OCI-LY7 (cell line): Measurements from ENCODE around the gene KCNQ2. TPM values are rescaled to one million over a fixed set of nuclear protein-coding genes. Genes with fewer than 3 reads are reported as not detected.

Source experiments
- BruUV-seq: library from RNA; stranded (reverse); fragments of 400-500 nt; replicated peaks from 2 replicates; lab custom pipeline; 2021; lab: Mats Ljungman, UMichigan
- CTCF ChIA-PET: fragments of 300-600 bp; sonication (Branson Sonifier 250); formaldehyde crosslinking; loops from one replicate; lab custom pipeline; 2022; ENCODE audit warnings: antibody characterized with exemption; ENCODE audit not compliant: unreplicated experiment; lab: Charles Lee
- POLR2A ChIA-PET: fragments of 300-600 bp; sonication (Branson Sonifier 250); formaldehyde crosslinking; loops from one replicate; lab custom pipeline; 2022; ENCODE audit warnings: antibody characterized with exemption; lab: Charles Lee
- DNase-seq: peaks from one replicate; pipeline ENCODE4 v3.0.0-alpha.2; 2015; ENCODE audit warnings: low spot score
- H2AFZ ChIP-seq: fragments of 200-600 bp; sonication (generic), shearing (Covaris generic); 2 replicates; pipeline ENCODE4 v1.6.1; 2014; ENCODE audit warnings: mild to moderate bottlenecking, antibody characterized with exemption, low read length, moderate library complexity
- H3K27ac ChIP-seq: fragments of 200-600 bp; sonication (generic); 2 replicates; pipeline ENCODE4 v1.5.1; 2014; ENCODE audit warnings: mixed run types, low read depth, mild to moderate bottlenecking, moderate library complexity, low read length, inconsistent platforms; ENCODE audit not compliant: poor library complexity, severe bottlenecking
- H3K36me3 ChIP-seq: fragments of 200-600 bp; sonication (generic); 2 replicates; pipeline ENCODE4 v1.6.1; 2014; ENCODE audit warnings: mild to moderate bottlenecking, antibody characterized with exemption, low read length, moderate library complexity, mixed read lengths; ENCODE audit not compliant: insufficient read depth
- H3K4me1 ChIP-seq: fragments of 200-600 bp; sonication (generic); 2 replicates; pipeline ENCODE4 v1.5.1; 2014; ENCODE audit warnings: mild to moderate bottlenecking, low read length; ENCODE audit not compliant: insufficient read depth, poor library complexity, severe bottlenecking
- H3K4me2 ChIP-seq: fragments of 200-600 bp; sonication (generic); 2 replicates; pipeline ENCODE4 v1.6.1; 2014; ENCODE audit warnings: mild to moderate bottlenecking, low read length
- H3K4me3 ChIP-seq: fragments of 200-600 bp; sonication (generic); 2 replicates; pipeline ENCODE4 v1.5.1; 2014; ENCODE audit warnings: mild to moderate bottlenecking, low read depth, low read length; ENCODE audit not compliant: poor library complexity, severe bottlenecking
- H3K79me2 ChIP-seq: fragments of 200-600 bp; sonication (generic); 2 replicates; pipeline ENCODE4 v1.6.1; 2016; ENCODE audit warnings: low read depth, mild to moderate bottlenecking, low read length, moderate library complexity, mixed read lengths; ENCODE audit not compliant: insufficient read depth
- H3K9me2 ChIP-seq: fragments of 200-600 bp; sonication (generic); 2 replicates; pipeline ENCODE4 v1.6.1; 2016; ENCODE audit warnings: mild to moderate bottlenecking, low read length, mixed read lengths; ENCODE audit not compliant: insufficient read depth
- H3K9me3 ChIP-seq: fragments of 200-600 bp; sonication (generic); 2 replicates; pipeline ENCODE4 v1.6.1; 2014; ENCODE audit warnings: mild to moderate bottlenecking, mixed run types, low read length, mixed read lengths
- H4K20me1 ChIP-seq: fragments of 200-600 bp; sonication (generic); 2 replicates; pipeline ENCODE4 v1.6.1; 2014; ENCODE audit warnings: mild to moderate bottlenecking, antibody characterized with exemption, low read length, moderate library complexity, mixed read lengths; ENCODE audit not compliant: insufficient read depth
- EZH2phosphoT487 ChIP-seq: fragments of 200-600 bp; sonication (generic); IDR thresholded peaks from 2 replicates; pipeline ENCODE4 v1.6.1; 2018; ENCODE audit warnings: low read depth, borderline replicate concordance, mild to moderate bottlenecking, mixed run types, antibody characterized with exemption, low read length, moderate library complexity, mixed read lengths
- intact Hi-C: fragments of 100-400 bp; cut with micrococcal nuclease; formaldehyde crosslinking; loops from one replicate; pipeline ENCODE4 v1.10.0; 2022; ENCODE audit not compliant: unreplicated experiment
- total RNA-seq, 2 experiments: library from RNA; depleted of rRNA in 1 of 2; stranded (reverse); fragments of >200 nt in 1 of 2; shearing (Covaris generic) in 1 of 2; gene quantifications; 2 replicates each; pipeline ENCODE4 v1.2.3, GENCODE V29; 2014 to 2022
- TF ChIP-seq, protein P1 (sequence below): fragments of 200-600 bp; sonication (generic); conservative IDR thresholded peaks from 2 replicates; pipeline ENCODE4 v1.5.1; 2014; ENCODE audit warnings: mild to moderate bottlenecking, antibody characterized with exemption, low read length, moderate library complexity, mixed read lengths

KCNQ2 gene
- total RNA-seq, 2 experiments from 2014 or later, result not detected

DNA sequence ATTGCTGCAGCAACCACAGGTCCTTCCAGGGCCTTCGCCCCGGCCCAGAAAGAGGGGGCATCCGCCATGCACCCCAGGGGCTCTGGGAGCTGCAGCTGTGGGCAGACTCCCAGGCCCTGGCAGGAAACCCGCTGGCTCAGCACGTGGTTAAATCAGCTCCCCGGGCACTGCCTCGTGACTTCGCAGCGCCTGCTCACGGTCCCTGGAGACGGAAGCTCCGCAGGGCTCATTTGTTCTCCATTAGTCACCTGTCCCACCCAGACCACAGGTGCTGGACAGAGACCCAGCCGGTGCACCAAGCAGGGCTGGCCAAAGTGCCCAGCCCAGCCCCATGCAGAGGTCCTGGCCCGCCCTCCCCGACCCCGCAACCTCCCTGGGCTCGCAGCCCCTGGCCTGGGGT is 14.7 kb downstream of the KCNQ2 start:
- no peaks in the 10 kb centered on the region for H3K79me2 ChIP-seq
- ChIA-PET POLR2A (no interaction called here), CTCF (no interaction called here)
- BruUV-seq, result no TSS peak
- no peak overlapping the region for H3K27ac ChIP-seq
- no peak overlapping the region for H3K4me3 ChIP-seq
- no peak overlapping the region for H3K4me2 ChIP-seq
- no peak for DNase-seq
- no peaks in the 10 kb centered on the region for H3K36me3 ChIP-seq
- no peaks in the 10 kb centered on the region for H3K4me1 ChIP-seq
- H3K9me2 ChIP-seq, result no peaks in the 10 kb centered on the region
- H4K20me1 ChIP-seq, result no peaks in the 10 kb centered on the region
- intact Hi-C loops, result no loop called here
- no peaks in the 10 kb centered on the region for H3K9me3 ChIP-seq
- no peak for TF ChIP-seq EZH2phosphoT487
- TF ChIP-seq, protein P1, sequence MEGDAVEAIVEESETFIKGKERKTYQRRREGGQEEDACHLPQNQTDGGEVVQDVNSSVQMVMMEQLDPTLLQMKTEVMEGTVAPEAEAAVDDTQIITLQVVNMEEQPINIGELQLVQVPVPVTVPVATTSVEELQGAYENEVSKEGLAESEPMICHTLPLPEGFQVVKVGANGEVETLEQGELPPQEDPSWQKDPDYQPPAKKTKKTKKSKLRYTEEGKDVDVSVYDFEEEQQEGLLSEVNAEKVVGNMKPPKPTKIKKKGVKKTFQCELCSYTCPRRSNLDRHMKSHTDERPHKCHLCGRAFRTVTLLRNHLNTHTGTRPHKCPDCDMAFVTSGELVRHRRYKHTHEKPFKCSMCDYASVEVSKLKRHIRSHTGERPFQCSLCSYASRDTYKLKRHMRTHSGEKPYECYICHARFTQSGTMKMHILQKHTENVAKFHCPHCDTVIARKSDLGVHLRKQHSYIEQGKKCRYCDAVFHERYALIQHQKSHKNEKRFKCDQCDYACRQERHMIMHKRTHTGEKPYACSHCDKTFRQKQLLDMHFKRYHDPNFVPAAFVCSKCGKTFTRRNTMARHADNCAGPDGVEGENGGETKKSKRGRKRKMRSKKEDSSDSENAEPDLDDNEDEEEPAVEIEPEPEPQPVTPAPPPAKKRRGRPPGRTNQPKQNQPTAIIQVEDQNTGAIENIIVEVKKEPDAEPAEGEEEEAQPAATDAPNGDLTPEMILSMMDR, result no peak
- no peak overlapping the region for H2AFZ ChIP-seq

DNA sequence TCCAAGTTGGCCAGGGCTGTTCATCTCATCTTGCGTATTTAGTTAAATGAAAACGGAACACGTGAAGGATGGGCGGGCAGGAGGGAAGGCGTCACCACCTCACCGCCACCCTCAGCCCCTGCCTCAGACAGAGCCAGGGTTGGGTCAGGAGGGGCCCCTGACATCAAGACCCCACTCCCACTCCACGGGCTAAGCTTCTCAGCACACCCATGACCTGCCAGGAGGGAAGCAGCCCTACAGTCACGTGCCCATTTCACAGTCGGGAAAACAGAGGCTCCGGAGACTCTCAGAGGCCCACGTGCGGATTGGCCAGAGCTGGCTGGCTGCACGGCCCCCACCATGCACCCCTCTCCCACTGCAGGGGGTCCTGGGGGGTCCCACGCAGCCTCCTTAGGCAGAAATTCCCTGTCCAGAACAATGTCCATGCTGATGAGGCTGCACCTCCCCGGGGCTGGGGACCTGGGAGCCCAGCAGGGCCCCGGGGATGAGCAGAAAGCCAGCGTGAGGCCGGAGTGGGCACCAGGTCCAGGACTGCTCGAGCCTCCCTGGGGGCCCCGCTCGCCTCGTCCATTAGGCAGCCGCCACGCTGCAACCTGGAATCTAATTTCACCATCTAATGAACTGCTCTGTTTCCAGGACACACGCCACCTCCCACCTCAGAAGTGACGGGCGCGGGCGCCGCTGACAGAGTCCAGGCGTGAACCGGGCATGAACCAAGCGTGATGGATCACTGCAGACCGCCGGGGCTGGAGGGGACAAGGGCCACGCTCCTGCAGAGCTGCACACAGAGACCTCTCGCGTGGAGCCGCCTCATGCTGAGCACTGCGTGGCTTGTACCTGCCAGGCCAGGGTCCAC is 15.8 kb downstream of the KCNQ2 start:
- Histone ChIP-seq H3K79me2 (no peaks in the 10 kb centered on the region), H3K9me2 (no peaks in the 10 kb centered on the region), H3K36me3 (no peaks in the 10 kb centered on the region), H3K9me3 (no peaks in the 10 kb centered on the region), H3K4me2 (no peak overlapping the region), H3K27ac (no peak overlapping the region), H4K20me1 (no peaks in the 10 kb centered on the region), H3K4me3 (no peak overlapping the region), H2AFZ (no peak overlapping the region), H3K4me1 (no peaks in the 10 kb centered on the region)
- no peak for DNase-seq
- ChIA-PET CTCF (no interaction called here), POLR2A (no interaction called here)
- BruUV-seq, result no TSS peak
- intact Hi-C loops, result no loop called here
- no peak for TF ChIP-seq EZH2phosphoT487
- TF ChIP-seq, protein P1, result no peak

DNA sequence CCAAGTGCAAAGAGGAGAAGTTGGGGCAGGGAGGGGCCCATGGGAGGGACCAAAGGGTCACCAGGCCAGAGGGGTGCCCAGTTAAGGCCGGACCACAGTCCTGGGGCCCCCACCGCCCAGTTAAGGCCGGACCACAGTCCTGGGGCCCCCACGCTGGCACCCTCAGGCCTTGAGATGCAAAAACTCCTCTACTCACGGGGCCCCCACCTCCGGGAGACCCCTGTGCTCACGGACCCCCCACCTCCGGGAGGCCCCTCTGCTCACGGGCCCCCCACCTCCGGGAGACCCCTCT is 16.9 kb downstream of the KCNQ2 start:
- no peaks in the 10 kb centered on the region for H3K9me2 ChIP-seq
- TF ChIP-seq EZH2phosphoT487, result no peak
- TF ChIP-seq, protein P1, result no peak
- no peaks in the 10 kb centered on the region for H3K79me2 ChIP-seq
- no peaks in the 10 kb centered on the region for H3K9me3 ChIP-seq
- no peak for DNase-seq
- no peak overlapping the region for H3K27ac ChIP-seq
- POLR2A ChIA-PET, result no interaction called here
- no peaks in the 10 kb centered on the region for H4K20me1 ChIP-seq
- H3K4me3 ChIP-seq, result no peak overlapping the region
- intact Hi-C loops, result no loop called here
- CTCF ChIA-PET, result no interaction called here
- H2AFZ ChIP-seq, result no peak overlapping the region
- no peak overlapping the region for H3K4me2 ChIP-seq
- BruUV-seq, result no TSS peak
- H3K36me3 ChIP-seq, result no peaks in the 10 kb centered on the region
- H3K4me1 ChIP-seq, result no peaks in the 10 kb centered on the region
